AG04449 (cell line): Measurements from ENCODE around the gene CITED4.
A peak's percentile ranks its signal among the peaks of the same experiment; 100 is the strongest.

Experiments used
- CTCF ChIA-PET: fragments of 350-600 bp; formaldehyde crosslinking; extraction: SDS; loops from one replicate; lab custom pipeline; 2021; ENCODE audit warnings: antibody characterized with exemption; lab: Yijun Ruan, JAX
- POLR2A ChIA-PET: fragments of 400-600, 350-600 bp; formaldehyde crosslinking; extraction: SDS; loops from one replicate; lab custom pipeline; 2020; ENCODE audit warnings: antibody characterized with exemption, inconsistent platforms; lab: Yijun Ruan, JAX
- DNase-seq: peaks from one replicate; pipeline ENCODE4 v3.0.0-alpha.2; 2010; ENCODE audit warnings: low read depth, low spot score
- H3K4me3 ChIP-seq: 2 replicates; pipeline ENCODE4 v1.5.1; 2011; ENCODE audit warnings: low read depth, mild to moderate bottlenecking, control low read depth, low read length
- CTCF ChIP-seq: IDR thresholded peaks from one replicate; pipeline ENCODE4 v1.5.1; 2011; ENCODE audit warnings: mild to moderate bottlenecking, moderate library complexity, low read length, control low read depth, inconsistent platforms; ENCODE audit not compliant: insufficient read depth; ENCODE audit errors: missing control alignments

The CITED4 gene

GRCh38 chr1:40853885-40854170 is 8.3 kb downstream of the CITED4 start:
- ChIA-PET CTCF (interaction anchor here (0.6 to 31.0 kb wide), 11 partner anchors 8 to 730 kb away, joined by 3 to 987 read pairs (median 5); partner anchors contain the start of gene CITED4), POLR2A (interaction anchor here (0.8 to 1.1 kb wide), 2 partner anchors 23 to 99 kb away, joined by 3 to 4 read pairs; no protein-coding TSS in a partner anchor)
- no peak for TF ChIP-seq CTCF
- DNase-seq, result no peak
- no peak overlapping the region for H3K4me3 ChIP-seq

GRCh38 chr1:40853113-40853884 is 8.9 kb downstream of the CITED4 start:
- no peak for DNase-seq
- ChIA-PET CTCF (interaction anchor here (0.6 to 31.0 kb wide), 13 partner anchors 9 to 729 kb away, joined by 3 to 987 read pairs (median 4); partner anchors contain the start of gene CITED4), POLR2A (interaction anchor here (0.8 to 1.1 kb wide), 2 partner anchors 23 to 99 kb away, joined by 3 to 4 read pairs; no protein-coding TSS in a partner anchor)
- H3K4me3 ChIP-seq, result no peak overlapping the region
- TF ChIP-seq CTCF, result no peak

GRCh38 chr1:40851643-40852042 is 10.5 kb downstream of the CITED4 start:
- no peak for DNase-seq
- CTCF ChIA-PET, result interaction anchor here (1.1 to 31.0 kb wide), 19 partner anchors 8 to 264 kb away, joined by 3 to 987 read pairs (median 20); partner anchors contain the start of gene CITED4
- no peak overlapping the region for H3K4me3 ChIP-seq
- TF ChIP-seq CTCF, result no peak
- POLR2A ChIA-PET, result no interaction called here

- TF ChIP-seq CTCF, result peak; percentile 85
- POLR2A ChIA-PET, result interaction anchor here (1.3 kb wide), 1 partner anchor 12 kb away, joined by 3 read pairs; the partner anchor contains the start of gene CITED4
- no peak overlapping the region for H3K4me3 ChIP-seq
- CTCF ChIA-PET, result interaction anchor here (0.6 to 31.0 kb wide), 55 partner anchors 9 to 318 kb away, joined by 3 to 987 read pairs (median 5); partner anchors contain the start of genes CITED4, CTPS1, SLFNL1 and ZNF684
- no peak for DNase-seq
These were observed 12.2 kb downstream of the CITED4 start for GRCh38 chr1:40849801-40850592.

- no peak for DNase-seq
- TF ChIP-seq CTCF, result peak; percentile 91
- no peak overlapping the region for H3K4me3 ChIP-seq
- ChIA-PET CTCF (interaction anchor here (0.7 to 31.0 kb wide), 45 partner anchors 11 to 317 kb away, joined by 3 to 987 read pairs (median 5); partner anchors contain the start of genes CITED4 and ZNF684), POLR2A (interaction anchor here (1.3 kb wide), 1 partner anchor 14 kb away, joined by 3 read pairs; the partner anchor contains the start of gene CITED4)
These were observed 13.5 kb downstream of the CITED4 start for GRCh38 chr1:40848530-40849189.
